Stimulated activated CD8-positive, alpha-beta memory T cell treated with anti-CD3 and anti-CD28 coated beads, Interleukin-7, amount 100 ng/mL, for 48 hours (primary cell): ENCODE results near the gene CITED1.
"Not testable (repeated sequence)": the region's sequence is repeated elsewhere in the genome, so short reads cannot be mapped to it uniquely, and the experiment has no call there.

Experiments used
- DNase-seq, 2 donors: peaks; one replicate each; pipeline ENCODE4 v3.0.0-alpha.2; 2020; ENCODE audit warnings: low read depth in 1 of 2; ENCODE audit errors: extremely low read depth in 1 of 2

The CITED1 gene, protein sequence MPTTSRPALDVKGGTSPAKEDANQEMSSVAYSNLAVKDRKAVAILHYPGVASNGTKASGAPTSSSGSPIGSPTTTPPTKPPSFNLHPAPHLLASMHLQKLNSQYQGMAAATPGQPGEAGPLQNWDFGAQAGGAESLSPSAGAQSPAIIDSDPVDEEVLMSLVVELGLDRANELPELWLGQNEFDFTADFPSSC

DNA sequence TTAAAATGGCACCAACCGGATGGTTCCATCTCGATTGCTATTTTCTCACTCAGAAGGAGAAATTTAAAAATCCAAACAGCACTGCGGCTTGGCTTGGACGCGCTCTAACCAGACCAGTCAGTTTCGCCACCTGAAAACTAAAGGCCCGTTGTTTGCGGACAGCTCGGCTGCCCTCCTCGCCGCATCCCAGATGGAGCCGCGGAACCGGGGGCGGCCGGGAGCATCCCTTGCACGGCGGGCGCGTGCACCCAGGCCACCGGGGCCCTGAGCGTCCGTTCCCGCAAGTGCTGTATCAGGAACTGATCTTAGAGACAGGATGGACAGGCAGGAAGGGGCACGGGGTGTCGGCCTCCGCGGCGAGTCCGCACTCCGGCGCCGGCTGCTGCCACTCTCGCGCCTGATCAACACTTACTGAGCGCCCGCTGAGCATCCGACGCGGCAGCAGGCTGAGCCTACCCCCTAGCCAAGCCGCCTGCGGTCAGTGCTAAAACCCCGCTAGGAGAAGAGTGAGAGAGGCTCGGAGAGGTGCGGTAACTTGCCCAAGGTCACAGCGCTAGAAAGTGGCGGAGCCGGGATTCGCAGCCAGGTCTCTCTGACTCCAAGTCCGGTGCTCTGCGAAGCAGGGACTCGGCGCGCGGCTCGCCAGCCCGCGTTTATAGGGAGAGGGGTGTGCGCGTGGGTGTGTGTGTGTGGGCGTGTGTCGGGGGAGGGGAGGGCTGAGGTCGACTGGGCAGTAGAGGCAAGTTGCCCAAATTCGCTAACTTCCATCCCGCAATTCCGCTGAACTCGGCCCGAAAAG lies at the start of gene CITED1:
CITED1 (minus strand) TSS at position 629 of the 799 bp plus-strand sequence. CDS start 3,045 bp downstream, outside the sequence.
- no peak for DNase-seq

DNA sequence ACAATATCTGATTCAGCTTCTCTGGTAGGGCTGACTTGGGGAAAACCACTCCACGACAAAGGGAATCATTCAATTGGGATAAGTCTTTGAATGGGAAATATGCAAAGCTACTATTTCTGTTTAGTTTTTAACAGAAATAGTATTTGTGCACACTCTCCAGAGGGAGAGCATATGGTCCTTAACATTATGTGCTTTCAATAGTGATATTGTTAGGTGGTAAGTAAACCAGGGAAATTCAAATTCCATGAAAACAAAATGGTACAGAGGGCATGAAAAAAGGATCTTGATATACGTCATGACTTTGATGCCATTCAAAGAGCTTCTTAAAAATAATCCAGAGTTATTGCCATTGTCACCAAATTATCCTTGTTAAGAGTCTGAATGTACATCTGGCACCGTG lies 47.1 kb upstream of the CITED1 start:
- no peak for DNase-seq

DNA sequence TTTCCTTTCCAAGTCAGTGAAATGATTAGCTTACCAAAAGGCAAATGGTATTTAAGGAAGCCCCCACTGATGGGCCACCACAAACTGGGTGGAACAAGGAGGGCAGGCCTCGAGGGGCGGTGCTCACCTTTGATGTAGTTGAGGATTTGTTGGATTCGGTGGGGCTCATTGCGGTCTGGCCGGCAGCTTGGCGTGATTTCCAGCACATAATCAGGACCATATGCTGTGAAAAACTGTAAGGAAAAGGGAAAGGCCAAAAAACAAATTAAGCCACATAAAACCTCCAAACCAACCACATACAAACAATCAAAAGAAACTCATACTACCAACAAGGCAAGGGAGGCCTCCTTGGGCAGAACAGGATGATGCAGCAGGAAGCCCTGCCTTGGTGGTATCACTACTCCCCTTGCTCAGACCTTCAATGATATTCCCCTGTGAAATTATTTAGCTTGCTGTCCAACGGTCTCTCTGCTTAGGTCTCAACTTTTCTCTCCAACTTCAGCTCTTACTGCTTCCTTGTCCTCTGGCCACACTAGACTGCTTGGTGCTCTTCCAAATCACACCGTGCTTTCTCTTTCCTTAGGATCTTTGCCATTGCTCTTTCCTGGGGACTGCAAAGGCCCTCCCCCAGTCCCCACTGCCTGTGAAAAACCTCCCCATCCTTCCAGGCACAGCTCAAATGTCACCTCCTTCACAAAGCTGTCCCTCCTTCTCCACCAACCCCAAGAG lies 46.1 kb upstream of the CITED1 start:
- no peak for DNase-seq

DNA sequence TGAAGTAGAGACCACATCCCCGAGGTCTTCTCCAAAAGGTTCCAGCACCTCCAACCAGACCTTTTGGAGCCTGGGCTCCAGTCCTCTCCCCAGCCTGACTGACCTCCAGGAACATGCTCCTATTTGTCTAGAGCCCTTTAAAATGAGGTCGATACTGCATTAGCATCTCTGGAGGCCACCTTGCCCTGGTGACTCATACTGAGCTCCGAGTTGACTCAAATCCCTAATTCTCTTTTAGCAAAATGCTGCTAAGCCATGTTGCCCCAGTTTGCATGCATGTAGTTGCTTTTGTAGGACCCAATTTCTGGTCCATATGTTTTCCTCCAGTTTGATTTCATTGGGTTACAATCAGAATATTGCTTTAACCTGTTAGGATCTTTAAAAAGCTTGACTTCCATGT lies 43.5 kb upstream of the CITED1 start:
- DNase-seq: peak in 1 of 2 donors; percentile 6

DNA sequence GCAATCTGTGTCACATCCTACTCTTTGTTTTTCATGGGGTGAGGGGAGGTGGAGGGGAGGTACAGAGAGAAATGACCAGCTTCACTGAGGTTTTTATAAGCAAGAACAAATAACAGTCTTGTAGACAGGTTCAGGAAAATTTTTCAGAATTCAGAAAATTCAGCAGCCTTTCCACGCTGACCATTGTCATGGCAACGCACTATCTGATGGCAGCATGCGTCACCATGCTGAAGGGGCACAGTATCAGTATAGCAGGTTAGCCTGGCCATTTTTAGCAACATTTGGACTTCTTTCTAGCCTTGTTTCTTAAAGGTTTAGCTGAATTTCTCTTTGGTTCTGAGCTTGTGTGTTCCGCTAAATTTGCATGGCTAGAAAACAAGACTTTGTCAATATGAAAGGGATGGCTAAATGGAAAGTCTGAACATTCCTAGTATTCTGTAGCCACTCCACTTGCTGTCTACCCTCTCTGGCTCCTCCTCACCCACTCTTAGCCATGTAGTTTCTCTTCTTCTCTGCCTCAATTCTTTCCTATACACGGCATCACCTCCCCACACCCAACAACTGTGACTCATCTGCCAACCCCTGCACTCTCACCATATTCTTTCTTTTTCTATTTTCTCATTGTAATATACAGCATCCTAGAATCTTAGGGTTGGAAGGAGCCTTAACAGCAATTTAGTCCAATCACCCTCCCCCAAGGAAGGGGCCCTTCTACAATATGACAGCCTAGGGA lies 42.7 kb upstream of the CITED1 start:
- DNase-seq: peak in 1 of 2 donors; percentile 22

DNA sequence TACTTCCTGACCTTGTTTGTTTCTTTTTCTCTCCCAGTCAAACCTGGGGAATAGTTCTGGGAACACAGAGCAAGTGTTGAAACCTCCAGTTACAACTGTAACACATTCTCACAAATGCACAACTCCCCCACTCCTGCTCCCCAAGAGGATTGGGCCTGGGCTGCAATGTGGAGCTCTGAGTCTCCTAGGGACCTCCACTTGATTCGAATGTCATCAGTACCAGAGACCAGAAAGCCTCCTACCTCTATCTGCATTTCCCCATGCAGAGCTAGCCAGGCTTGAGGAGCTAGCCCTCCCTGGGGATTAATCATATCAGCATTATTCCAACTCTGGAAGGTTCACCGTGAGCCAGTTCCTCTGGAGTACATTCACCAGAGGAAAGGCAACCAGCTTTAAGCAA lies 41.7 kb upstream of the CITED1 start:
- no peak for DNase-seq

DNA sequence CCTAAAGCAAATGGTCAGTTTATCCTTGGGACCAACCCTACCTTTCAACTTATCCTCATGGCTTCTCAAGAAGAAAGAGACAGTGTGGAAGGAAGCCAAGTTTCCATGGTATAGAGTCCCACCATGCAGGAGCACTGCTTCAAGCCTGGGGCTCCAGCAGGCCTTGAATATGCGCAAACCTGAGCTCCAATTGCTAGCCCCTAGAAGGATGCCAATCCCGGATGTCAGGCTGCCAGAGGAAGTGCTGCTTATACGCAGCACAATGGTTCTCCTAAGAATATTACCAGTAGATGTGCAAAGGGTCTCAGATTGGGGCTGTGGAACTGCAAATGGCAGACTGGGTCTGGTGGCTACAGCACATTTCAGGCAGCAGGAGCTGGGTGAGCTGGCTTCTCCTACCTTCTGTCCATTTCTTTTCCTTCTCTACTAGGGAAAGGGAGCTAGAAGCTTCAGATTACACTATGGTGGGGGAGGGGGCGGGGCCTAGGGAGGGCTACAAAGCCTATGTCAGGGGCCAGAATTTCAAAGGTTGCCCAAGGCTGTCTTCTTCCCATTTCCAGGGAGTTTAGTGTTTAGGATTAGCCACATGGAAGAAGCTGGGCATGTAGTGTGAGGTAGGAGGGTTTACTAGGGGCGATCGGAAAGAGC lies 40.7 kb upstream of the CITED1 start:
- DNase-seq: no peak

DNA sequence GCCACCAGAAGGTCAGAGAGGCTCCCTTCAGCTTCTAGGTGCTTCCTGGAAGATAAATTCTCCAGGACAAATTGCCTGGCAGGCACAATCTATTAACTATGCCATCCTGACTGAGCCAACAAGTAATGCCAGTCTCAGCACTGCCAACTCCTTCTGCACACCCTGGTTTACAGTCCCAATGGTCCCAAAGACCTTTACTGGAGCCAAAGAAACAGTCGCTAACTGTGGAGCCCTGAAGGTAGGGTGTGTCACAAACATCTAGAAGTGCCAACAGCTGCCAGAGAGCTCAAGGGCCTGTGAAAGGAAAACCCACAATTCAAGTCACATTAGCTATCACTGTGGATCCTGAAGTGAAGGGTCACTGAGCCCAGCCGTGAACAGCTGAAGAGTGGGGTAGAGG lies 34.9 kb upstream of the CITED1 start:
- DNase-seq: no peak

DNA sequence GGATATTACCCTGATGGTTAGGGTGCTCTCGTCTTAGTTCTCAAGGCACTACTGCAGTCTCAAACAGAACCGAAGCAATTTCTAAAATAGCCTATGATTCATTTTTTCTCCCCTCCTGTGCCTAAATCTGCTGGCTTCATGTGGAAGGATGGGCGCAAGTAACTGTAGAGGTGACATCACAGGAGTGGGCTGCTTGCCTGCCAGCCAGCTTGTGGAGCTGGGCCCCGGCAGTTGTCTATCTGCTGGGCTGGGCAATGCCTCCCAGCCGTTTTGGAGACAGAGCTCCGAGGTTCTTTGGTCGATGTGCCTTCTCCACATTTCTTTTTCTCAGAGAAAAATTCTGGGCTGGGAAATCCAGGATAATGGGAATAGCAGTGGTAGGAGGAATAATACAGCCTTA lies 34.3 kb upstream of the CITED1 start:
- no peak for DNase-seq

DNA sequence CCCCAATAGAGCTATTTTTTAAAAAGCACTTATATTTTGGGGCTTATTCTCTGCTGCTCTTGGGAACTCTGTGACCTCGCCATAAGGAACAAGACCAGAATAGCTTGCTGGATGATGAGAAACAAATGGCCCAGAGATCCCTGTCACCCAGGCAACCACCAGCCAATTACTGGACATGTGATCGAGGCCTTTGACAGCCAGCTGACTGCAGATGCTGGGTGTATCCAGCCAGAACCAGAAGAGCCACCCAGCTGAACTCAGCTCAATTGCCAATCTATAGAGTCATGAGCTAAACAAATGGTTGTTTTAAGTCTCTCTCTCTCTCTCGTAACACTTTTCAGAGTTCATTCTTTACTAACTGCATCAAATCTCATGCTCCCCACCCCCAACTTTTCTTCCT lies 24.4 kb upstream of the CITED1 start:
- DNase-seq: no peak

DNA sequence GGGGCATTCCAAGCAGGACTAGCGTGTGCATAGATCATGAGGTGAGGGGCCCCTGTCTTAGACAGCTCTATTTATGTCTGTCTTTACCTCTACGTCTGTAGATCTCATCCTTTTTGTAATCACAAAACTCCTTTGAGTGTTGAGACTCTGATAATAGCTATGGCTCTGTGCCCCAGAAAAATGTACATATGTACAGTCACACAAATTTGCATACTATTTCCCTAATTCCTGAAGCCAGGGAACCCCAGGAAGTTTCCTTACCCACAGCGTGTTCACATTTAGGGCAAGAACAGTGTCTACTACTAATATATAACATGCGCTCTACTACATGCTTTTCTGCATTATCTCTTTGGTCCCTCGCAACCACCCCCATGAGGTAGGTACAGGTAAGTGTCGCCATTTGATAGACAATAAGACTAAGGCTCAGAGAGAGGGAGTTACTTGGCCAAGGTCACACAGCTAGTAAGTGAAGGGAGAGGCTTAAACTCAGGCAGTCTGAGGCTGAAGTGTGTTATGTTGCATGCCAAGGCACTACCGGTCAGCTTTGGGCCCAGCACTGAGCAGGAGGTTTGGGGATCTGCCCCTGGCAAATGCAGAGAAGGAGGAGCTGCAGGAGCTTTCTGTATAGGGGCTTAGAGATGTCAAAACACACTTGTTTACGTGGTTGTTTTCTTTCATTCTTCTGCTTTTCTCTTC lies 21.0 kb upstream of the CITED1 start:
- DNase-seq: no peak

DNA sequence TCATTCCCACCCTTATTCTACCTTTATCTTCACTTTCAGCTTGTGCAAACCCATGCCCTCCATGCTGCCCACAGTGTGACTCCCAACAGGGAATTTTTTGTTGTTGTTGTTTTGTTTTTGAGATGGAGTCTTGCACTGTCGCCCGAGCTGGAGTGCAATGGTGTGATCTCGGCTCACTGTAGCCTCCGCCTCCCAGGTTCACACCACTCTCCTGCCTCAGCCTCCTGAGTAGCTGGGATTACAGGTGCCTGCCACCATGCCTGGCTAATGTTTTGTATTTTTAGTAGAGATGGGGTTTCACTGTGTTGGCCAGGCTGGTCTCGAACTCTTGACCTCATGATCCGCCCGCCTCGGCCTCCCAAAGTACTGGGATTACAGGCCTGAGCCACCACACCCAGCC lies 13.9 kb upstream of the CITED1 start:
- not testable (repeated sequence) for DNase-seq

DNA sequence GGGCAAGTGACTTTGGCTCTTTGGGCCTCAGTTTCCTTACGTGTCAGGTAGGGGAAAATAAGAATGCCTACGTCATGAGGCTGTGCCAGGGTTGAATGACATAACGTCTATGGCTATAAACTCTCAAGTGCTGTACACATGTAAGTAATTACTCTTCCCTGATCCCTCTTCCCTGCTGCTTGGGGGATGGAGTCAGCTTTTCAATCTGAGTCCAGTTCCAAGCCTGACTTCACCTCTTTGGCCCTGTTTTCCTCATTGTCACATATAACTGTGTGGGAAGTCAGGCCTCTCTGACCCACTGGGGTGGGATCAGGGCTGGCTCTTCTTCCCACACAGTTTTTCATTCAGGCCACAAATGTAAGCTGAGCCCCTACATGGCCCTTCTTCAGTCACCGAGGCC lies 11.4 kb upstream of the CITED1 start:
- DNase-seq: no peak

DNA sequence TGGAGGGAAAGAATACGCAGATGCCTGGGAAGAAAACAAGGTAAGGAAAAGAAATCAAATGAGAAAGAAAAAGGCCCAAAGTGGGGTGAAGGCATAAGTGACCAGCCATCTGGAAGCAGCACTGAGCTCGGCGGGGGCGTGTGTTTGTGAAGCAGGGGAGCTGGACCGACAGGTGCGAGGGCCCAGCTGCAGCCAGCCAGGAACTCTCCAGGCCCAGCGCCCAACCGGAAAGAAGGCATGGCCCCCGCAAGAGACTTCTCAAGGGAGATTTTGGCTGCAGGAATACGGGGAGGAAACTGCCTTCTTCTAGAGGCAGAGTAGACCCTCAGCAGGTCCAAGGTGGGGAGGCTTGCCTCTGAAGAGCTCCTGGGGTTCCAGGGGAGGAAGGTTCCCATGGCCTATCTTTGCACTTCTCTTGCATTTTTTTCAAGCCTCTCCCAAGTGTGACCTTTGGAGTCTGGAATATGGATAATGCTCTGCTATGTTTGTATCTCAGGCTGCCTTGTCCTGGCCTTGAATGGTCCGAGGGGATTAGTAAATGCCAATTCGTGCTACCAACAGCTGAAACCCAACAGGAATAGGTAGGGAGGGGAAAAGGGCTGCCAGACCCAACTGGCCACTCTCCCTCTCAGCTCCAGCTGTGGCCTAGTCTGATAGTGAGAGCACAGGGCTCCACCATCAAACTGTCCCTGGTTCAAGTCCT lies 10.8 kb upstream of the CITED1 start:
- DNase-seq: no peak

DNA sequence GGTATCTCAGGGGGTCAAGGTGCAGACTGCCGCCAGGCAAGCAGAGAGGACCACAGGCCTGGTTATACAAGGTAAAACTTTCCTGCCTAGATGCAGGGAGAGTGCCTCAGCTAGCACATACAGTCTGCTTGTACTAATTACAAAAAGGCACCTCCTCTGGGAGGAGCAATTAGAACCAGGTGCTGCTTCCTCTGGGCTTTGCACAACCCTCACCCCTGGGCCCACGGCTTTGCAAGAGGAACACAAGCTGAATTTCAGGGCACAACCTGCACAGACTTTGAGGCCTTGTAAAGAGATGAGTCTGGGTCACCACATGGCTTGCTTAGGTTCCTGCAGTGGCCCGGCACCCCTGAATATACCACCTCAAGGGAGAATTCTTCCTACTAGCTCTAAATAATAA lies 9.2 kb upstream of the CITED1 start:
- no peak for DNase-seq

DNA sequence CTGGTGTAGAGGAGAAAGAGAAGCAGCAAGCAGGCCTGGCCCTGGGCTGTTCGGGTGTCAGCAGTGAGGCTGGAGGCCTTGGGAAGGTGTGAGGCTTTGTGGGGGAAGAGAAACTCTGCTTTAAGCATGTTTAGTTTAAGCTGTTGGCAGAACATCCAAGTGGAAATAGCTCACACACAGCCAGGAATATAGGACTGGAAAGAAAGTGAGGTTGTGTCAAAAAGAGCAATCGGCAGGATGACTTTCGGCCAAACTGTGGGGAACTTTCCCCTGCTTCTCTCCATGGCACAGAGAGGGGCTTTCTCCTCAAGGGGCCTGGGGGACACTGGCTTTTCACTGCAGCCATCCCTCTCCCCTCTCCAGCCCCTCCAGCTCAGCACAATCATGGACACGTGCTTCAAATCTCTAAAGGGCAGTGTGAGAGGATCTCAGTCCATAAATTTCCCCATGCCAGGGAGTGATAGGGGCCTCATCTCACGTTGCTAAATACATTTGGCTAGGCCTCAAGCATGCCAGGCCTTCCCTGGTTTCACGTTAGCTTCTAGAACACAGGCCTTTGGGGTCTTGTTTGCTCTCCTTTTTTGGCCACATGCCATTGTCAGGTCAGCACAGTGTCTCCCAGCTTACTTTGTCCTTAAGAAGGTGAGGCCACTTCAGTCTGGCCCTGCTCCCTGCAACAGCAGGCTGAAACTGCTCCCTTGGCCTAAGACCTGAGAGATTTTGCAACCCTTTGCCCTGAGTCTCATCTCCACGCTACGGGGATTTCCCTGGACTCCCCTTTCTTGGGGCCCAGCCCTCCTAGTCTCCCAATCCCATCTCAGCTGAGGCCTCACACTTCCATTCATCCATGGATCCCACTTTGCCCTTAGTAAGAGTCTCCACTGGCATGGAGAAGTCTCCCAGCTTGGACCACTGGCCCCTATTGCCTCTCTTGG lies 8.3 kb upstream of the CITED1 start:
- DNase-seq: no peak

DNA sequence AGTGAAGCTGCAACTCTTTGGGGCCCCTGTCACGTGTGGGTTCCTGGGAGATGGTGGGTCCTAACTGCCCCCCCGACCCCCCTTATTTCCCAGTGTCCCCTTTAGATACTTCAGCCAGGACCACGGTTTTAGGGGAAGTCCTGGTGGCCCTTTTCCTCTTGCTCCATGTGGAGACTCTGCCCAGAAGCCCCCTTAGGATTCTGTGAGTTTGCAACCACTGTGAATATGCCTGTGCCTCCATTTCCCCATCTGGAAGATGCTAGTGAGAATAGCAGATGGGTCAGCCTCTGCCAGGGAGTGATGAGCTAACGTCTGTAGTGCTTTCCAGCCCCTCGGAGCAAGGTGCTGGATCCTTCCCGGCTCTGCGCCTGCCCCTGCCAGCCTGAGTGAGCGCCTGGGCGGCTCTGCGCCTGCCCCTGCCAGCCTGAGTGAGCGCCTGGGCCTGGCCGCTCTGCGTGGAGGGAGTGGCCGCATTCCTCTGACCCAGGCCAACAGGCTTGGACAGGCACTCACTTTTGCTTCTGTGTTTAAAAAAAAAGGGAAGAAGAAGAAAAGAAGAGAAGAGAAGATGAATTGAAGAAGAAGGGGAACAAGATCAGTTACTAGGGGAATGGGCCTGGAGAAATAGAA lies 6.7 kb upstream of the CITED1 start:
- no peak for DNase-seq
